NCI-H524 treated with DMSO at 0.1 percent for 48 hours (cell line): ENCODE data around the gene CDC42SE1.

ENCODE experiments used
- DNase-seq: peaks from one replicate; lab custom pipeline; 2025; lab: John Stamatoyannopoulos, UW

Gene CDC42SE1

GRCh38 chr1:151051356-151052009, 7.9 kb downstream of the CDC42SE1 start:
- no peak for DNase-seq

GRCh38 chr1:151050051-151050688, 9.3 kb downstream of the CDC42SE1 start:
- DNase-seq, result no peak

GRCh38 chr1:151049458-151049857, 10.0 kb downstream of the CDC42SE1 start:
- no peak for DNase-seq

- peak; percentile 18 for DNase-seq
These were observed 10.8 kb downstream of the CDC42SE1 start for GRCh38 chr1:151048645-151049032.

- no peak for DNase-seq
These were observed 11.3 kb downstream of the CDC42SE1 start for GRCh38 chr1:151047925-151048644.

- DNase-seq, result no peak
These were observed 11.9 kb downstream of the CDC42SE1 start, which contains the start of gene C1orf56 for GRCh38 chr1:151047591-151047924. C1orf56 (plus strand) TSS chr1:151047751; CDS start chr1:151047848, 97 bp downstream.

- no peak for DNase-seq
These were observed 16.3 kb downstream of the CDC42SE1 start for GRCh38 chr1:151043163-151043562.

- DNase-seq, result no peak
These were observed 19.9 kb downstream of the CDC42SE1 start for GRCh38 chr1:151039521-151039920.

- DNase-seq, result no peak
These were observed 22.4 kb downstream of the CDC42SE1 start for GRCh38 chr1:151037032-151037431.

- DNase-seq, result no peak
These were observed 23.1 kb downstream of the CDC42SE1 start, which contains the start of gene BNIPL for GRCh38 chr1:151036356-151036755. BNIPL (plus strand) TSS chr1:151036586; CDS start chr1:151036726, 140 bp downstream.

GRCh38 chr1:151035167-151035566, 24.3 kb downstream of the CDC42SE1 start:
- no peak for DNase-seq

GRCh38 chr1:151032164-151032563, 27.3 kb downstream of the CDC42SE1 start:
- DNase-seq, result no peak

- DNase-seq, result no peak
These were observed 33.0 kb downstream of the CDC42SE1 start for GRCh38 chr1:151026460-151026859.

- DNase-seq, result no peak
These were observed 34.8 kb downstream of the CDC42SE1 start for GRCh38 chr1:151024540-151025146.

GRCh38 chr1:151013518-151013917, 45.9 kb downstream of the CDC42SE1 start:
- peak; percentile 42 for DNase-seq

GRCh38 chr1:151012684-151013471, 46.5 kb downstream of the CDC42SE1 start:
- DNase-seq, result no peak

- no peak for DNase-seq
These were observed 48.1 kb downstream of the CDC42SE1 start for GRCh38 chr1:151011154-151011850.

GRCh38 chr1:151010346-151010726, 49.1 kb downstream of the CDC42SE1 start:
- no peak for DNase-seq

- no peak for DNase-seq
These were observed 49.6 kb downstream of the CDC42SE1 start for GRCh38 chr1:151009674-151010345.

- no peak for DNase-seq
These were observed 50.2 kb downstream of the CDC42SE1 start for GRCh38 chr1:151009206-151009587.
